GM20000 (cell line): ENCODE results near the gene IL3.

Experiments used
- DNase-seq: peaks from one replicate; pipeline ENCODE4 v3.0.0; 2012; ENCODE audit warnings: low spot score
- CTCF ChIP-seq: IDR thresholded peaks from 2 replicates; pipeline ENCODE4 v1.5.1; 2012; ENCODE audit warnings: mild to moderate bottlenecking, control low read depth; ENCODE audit errors: extremely low read depth, missing control alignments

The IL3 gene

GRCh38 chr5:132098151-132098594, 37.7 kb downstream of the IL3 start:
- DNase-seq = no peak
- TF ChIP-seq CTCF = no peak

GRCh38 chr5:132098621-132099020, 38.2 kb downstream of the IL3 start:
- TF ChIP-seq CTCF = no peak
- no peak for DNase-seq

- no peak for DNase-seq
- no peak for TF ChIP-seq CTCF
These were observed 38.8 kb downstream of the IL3 start for GRCh38 chr5:132099076-132099748.

GRCh38 chr5:132099905-132100304, 39.5 kb downstream of the IL3 start:
- DNase-seq = no peak
- no peak for TF ChIP-seq CTCF

- DNase-seq = no peak
- no peak for TF ChIP-seq CTCF
These were observed 40.3 kb downstream of the IL3 start for GRCh38 chr5:132100672-132101261.

- no peak for TF ChIP-seq CTCF
- DNase-seq = no peak
These were observed 41.0 kb downstream of the IL3 start for GRCh38 chr5:132101385-132101880.

GRCh38 chr5:132102101-132102701, 41.7 kb downstream of the IL3 start:
- no peak for DNase-seq
- no peak for TF ChIP-seq CTCF
